ENCODE results near the gene C16orf96. TPM values are rescaled to one million over a fixed set of nuclear protein-coding genes. Genes with fewer than 3 reads are reported as not detected.

The C16orf96 gene
- total and polyA plus RNA-seq, 2 experiments from 2014 or later: not detected

DNA sequence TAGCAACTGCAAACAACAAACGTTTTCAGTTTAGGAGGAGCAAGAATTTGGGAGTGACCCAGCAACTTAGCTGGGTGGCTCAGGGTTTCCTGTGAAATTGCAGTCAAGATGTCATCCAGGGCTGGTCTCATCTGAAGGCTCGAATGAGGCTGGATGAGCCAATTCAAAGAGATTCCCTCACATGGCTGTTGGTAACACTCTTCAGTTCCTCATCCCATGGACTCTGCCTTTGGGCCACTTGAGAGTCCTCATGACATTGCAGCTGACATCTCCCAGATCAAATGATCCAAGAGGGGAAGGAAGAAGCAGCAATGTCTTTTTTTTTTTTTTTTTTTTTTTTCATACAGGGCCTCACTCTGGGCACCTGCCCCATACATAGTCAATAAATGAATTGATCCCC is 32.2 kb downstream of the C16orf96 start:
- no peak for DNase-seq
- no peak overlapping the region for H3K9ac ChIP-seq
- H3K27me3 ChIP-seq (replicated peaks; ENCODE audit: insufficient read depth): peaks cover 15% of the 10 kb centered on the region
- no peaks in the 10 kb centered on the region for H3F3A ChIP-seq (ENCODE audit: insufficient read depth)
- no peaks in the 10 kb centered on the region for H3K4me1 ChIP-seq (ENCODE audit: insufficient read depth)
- no peak overlapping the region for H3K4me2 ChIP-seq (ENCODE audit: unreplicated experiment)
- H3K27ac ChIP-seq: no peak overlapping the region
- H3K9me3 ChIP-seq (ENCODE audit: low read depth): no peaks in the 10 kb centered on the region
- TF ChIP-seq EZH2phosphoT487 (IDR thresholded peaks at IDR 0.05; ENCODE audit: insufficient read depth, low read depth) (no peak), EZH2 (IDR thresholded peaks at IDR 0.05; ENCODE audit: insufficient read depth, poor library complexity, severe bottlenecking) (no peak)
- no peaks in the 10 kb centered on the region for H3K9me2 ChIP-seq (ENCODE audit: insufficient read depth)
- no peaks in the 10 kb centered on the region for H3K36me3 ChIP-seq (ENCODE audit: low read depth)
- no peaks in the 10 kb centered on the region for H3K79me2 ChIP-seq (ENCODE audit: insufficient read depth)
- WGBS, 2 experiments (ENCODE audit: low coverage in 1 of 2, low lambda C conversion rate in 2 of 2, missing lambda C conversion rate in 2 of 2): 30 to 40% methylated on average over 2 of the region's 2 CpGs
- H2AFZ ChIP-seq: no peak overlapping the region
- no peaks in the 10 kb centered on the region for H4K20me1 ChIP-seq (ENCODE audit: insufficient read depth)
- H3K4me3 ChIP-seq: no peak overlapping the region
- in situ Hi-C loops (cut with MboI): no loop called here

GRCh38 chr16:4588961-4589360 is 32.8 kb downstream of the C16orf96 start:
- no peaks in the 10 kb centered on the region for H3K36me3 ChIP-seq (ENCODE audit: low read depth)
- no peaks in the 10 kb centered on the region for H3K79me2 ChIP-seq (ENCODE audit: insufficient read depth)
- H3K4me1 ChIP-seq (ENCODE audit: insufficient read depth): no peaks in the 10 kb centered on the region
- no peaks in the 10 kb centered on the region for H3F3A ChIP-seq (ENCODE audit: insufficient read depth)
- H3K9me2 ChIP-seq (ENCODE audit: insufficient read depth): no peaks in the 10 kb centered on the region
- H3K9me3 ChIP-seq (ENCODE audit: low read depth): no peaks in the 10 kb centered on the region
- no peaks in the 10 kb centered on the region for H4K20me1 ChIP-seq (ENCODE audit: insufficient read depth)
- H3K27me3 ChIP-seq (replicated peaks; ENCODE audit: insufficient read depth): peaks cover 15% of the 10 kb centered on the region
- in situ Hi-C loops (cut with MboI): no loop called here
- TF ChIP-seq EZH2 (IDR thresholded peaks at IDR 0.05; ENCODE audit: insufficient read depth, poor library complexity, severe bottlenecking): no peak
- no peak overlapping the region for H3K27ac ChIP-seq
- DNase-seq: no peak
- H3K9ac ChIP-seq: no peak overlapping the region
- no peak overlapping the region for H3K4me3 ChIP-seq
- 65 to 71% methylated on average over 6 of the region's 6 CpGs for WGBS, 2 experiments (ENCODE audit: low coverage in 1 of 2, low lambda C conversion rate in 2 of 2, missing lambda C conversion rate in 2 of 2)
- H2AFZ ChIP-seq: no peak overlapping the region
- no peak overlapping the region for H3K4me2 ChIP-seq (ENCODE audit: unreplicated experiment)

- H3F3A ChIP-seq (ENCODE audit: insufficient read depth): no peaks in the 10 kb centered on the region
- no peaks in the 10 kb centered on the region for H4K20me1 ChIP-seq (ENCODE audit: insufficient read depth)
- no peak overlapping the region for H3K9ac ChIP-seq
- H3K79me2 ChIP-seq (ENCODE audit: insufficient read depth): no peaks in the 10 kb centered on the region
- H3K27me3 ChIP-seq (replicated peaks; ENCODE audit: insufficient read depth): peaks cover 10% of the 10 kb centered on the region
- no peaks in the 10 kb centered on the region for H3K9me3 ChIP-seq (ENCODE audit: low read depth)
- H3K4me2 ChIP-seq (ENCODE audit: unreplicated experiment): no peak overlapping the region
- H3K9me2 ChIP-seq (ENCODE audit: insufficient read depth): no peaks in the 10 kb centered on the region
- in situ Hi-C loops (cut with MboI): no loop called here
- TF ChIP-seq EZH2phosphoT487 (IDR thresholded peaks at IDR 0.05; ENCODE audit: insufficient read depth, low read depth): no peak
- TF ChIP-seq EZH2 (IDR thresholded peaks at IDR 0.05; ENCODE audit: insufficient read depth, poor library complexity, severe bottlenecking): no peak
- DNase-seq: no peak
- H3K27ac ChIP-seq: no peak overlapping the region
- no peak overlapping the region for H2AFZ ChIP-seq
- no peaks in the 10 kb centered on the region for H3K36me3 ChIP-seq (ENCODE audit: low read depth)
- H3K4me3 ChIP-seq: no peak overlapping the region
- 33 to 35% methylated on average over 6 of the region's 6 CpGs for WGBS, 2 experiments (ENCODE audit: low coverage in 1 of 2, low lambda C conversion rate in 2 of 2, missing lambda C conversion rate in 2 of 2)
- H3K4me1 ChIP-seq (ENCODE audit: insufficient read depth): no peaks in the 10 kb centered on the region
Observed at GRCh38 chr16:4591191-4591590, 35.1 kb downstream of the C16orf96 start.

GRCh38 chr16:4591706-4592470 is 35.7 kb downstream of the C16orf96 start:
- in situ Hi-C loops (cut with MboI): no loop called here
- DNase-seq: no peak
- Histone ChIP-seq H3F3A (ENCODE audit: insufficient read depth) (no peaks in the 10 kb centered on the region), H3K4me3 (no peak overlapping the region), H3K4me1 (ENCODE audit: insufficient read depth) (no peaks in the 10 kb centered on the region), H4K20me1 (ENCODE audit: insufficient read depth) (no peaks in the 10 kb centered on the region), H3K9me3 (ENCODE audit: low read depth) (no peaks in the 10 kb centered on the region), H3K4me2 (ENCODE audit: unreplicated experiment) (no peak overlapping the region), H3K27me3 (replicated peaks; ENCODE audit: insufficient read depth) (peaks cover 3% of the 10 kb centered on the region), H3K79me2 (ENCODE audit: insufficient read depth) (no peaks in the 10 kb centered on the region), H3K9ac (no peak overlapping the region), H3K27ac (no peak overlapping the region), H3K9me2 (ENCODE audit: insufficient read depth) (no peaks in the 10 kb centered on the region), H2AFZ (no peak overlapping the region), H3K36me3 (ENCODE audit: low read depth) (no peaks in the 10 kb centered on the region)
- no peak for TF ChIP-seq EZH2 (IDR thresholded peaks at IDR 0.05; ENCODE audit: insufficient read depth, poor library complexity, severe bottlenecking)
- TF ChIP-seq EZH2phosphoT487 (IDR thresholded peaks at IDR 0.05; ENCODE audit: insufficient read depth, low read depth): no peak
- 73 to 75% methylated on average over 17 of the region's 17 CpGs for WGBS, 2 experiments (ENCODE audit: low coverage in 1 of 2, low lambda C conversion rate in 2 of 2, missing lambda C conversion rate in 2 of 2)

Data from GM23248 (cell line).